ENCODE data around the gene DLG2. TPM values are rescaled to one million over a fixed set of nuclear protein-coding genes. Genes with fewer than 3 reads are reported as not detected.
"Not testable (repeated sequence)": the region's sequence is repeated elsewhere in the genome, so short reads cannot be mapped to it uniquely, and the experiment has no call there.

The DLG2 gene
- total RNA-seq, 1 donor from 2014 or later, result 5.1 TPM

DNA sequence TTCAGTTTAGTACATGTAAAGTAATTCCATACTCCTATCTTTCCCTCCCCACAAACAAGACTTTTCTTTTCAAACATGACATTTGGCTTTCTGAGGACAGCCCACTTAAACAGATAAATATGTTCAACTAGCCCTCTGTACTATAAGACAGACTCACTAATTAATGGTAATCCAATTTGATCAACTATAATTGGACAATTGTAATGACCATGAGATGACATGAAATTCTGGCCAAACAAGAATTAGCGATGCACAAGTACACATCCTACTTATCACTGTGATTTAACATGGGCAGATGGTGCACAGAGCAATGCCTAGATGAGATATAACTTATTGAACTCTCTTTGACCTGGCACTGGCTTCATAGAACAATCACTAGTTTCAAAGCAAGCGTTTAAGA lies 1307.3 kb downstream of the DLG2 start:
- no peak for DNase-seq (ENCODE audit: low spot score)
- Mint-ChIP-seq H3K4me3 (ENCODE audit: unreplicated experiment) (no peak overlapping the region), H3K9me3 (ENCODE audit: unreplicated experiment) (no peaks in the 10 kb centered on the region), H3K27ac (ENCODE audit: unreplicated experiment) (no peak overlapping the region), H3K36me3 (ENCODE audit: low read depth, unreplicated experiment) (no peaks in the 10 kb centered on the region), H3K4me1 (ENCODE audit: unreplicated experiment) (no peaks in the 10 kb centered on the region), H3K27me3 (ENCODE audit: unreplicated experiment) (no peaks in the 10 kb centered on the region)
- TF ChIP-seq CTCF (IDR thresholded peaks at IDR 0.05; ENCODE audit: unreplicated experiment), result no peak

DNA sequence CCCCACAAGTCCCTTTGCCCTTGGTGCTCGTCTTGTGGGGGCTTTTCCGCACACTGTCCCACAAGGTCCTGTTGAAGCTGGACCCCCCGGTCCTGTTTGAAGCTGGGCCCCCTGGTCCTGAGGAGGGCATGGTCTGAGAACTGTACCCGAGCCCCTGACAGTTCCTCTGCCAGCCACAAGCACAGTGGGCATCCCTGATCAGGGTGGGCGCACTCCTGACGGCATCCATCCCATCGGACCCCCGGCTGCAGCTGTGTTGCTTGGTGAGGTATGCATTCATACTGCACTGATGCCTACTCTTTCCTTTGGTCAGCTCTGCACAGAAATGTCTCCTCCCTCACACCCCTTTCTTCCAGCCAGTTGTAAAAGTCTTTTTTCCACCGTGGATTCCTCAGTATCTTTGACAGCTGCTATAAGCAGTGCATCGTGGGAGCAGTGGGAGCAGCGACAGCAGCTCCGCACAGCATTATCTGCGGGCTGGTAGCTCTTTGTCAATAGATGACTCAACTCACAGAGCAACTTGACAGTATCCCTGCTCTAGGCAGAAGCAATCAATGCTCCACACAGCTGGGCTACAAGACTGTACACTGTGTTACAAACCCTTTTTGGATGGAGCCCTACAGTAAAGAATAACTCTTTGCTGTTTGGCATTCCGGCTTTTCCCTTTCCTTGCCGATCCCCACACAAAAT lies 1310.1 kb downstream of the DLG2 start:
- TF ChIP-seq CTCF (IDR thresholded peaks at IDR 0.05; ENCODE audit: unreplicated experiment), result no peak
- no peaks in the 10 kb centered on the region for H3K4me1 Mint-ChIP-seq (ENCODE audit: unreplicated experiment)
- H3K27ac Mint-ChIP-seq (ENCODE audit: unreplicated experiment), result no peak overlapping the region

DNA sequence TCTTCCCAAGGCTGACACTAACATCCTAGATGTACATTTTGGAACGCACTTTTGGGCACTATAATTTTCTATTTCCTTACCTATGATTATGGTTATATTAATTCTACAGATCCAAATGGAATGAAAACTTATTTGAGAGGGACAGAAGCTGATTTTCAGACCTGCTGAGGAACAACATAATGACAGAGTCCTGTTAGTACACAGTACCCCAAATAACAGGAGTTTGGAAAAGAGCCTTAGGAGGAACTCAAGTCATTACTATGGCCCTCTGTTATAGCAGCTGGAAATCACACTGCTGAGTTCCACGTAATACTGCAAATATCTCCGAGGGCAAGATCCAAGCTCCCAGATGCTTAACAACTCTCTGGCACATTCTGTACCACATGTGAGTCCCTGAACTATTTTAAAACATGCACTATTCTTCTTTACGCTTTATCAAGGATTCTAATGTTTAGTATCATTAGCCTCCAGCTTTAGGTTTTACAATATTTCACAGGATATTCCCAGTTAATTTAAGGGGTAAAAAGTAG lies 1313.2 kb downstream of the DLG2 start:
- DNase-seq (ENCODE audit: low spot score), result no peak
- Mint-ChIP-seq H3K27ac (ENCODE audit: unreplicated experiment) (no peak overlapping the region), H3K27me3 (ENCODE audit: unreplicated experiment) (peaks cover 1% of the 10 kb centered on the region), H3K36me3 (ENCODE audit: low read depth, unreplicated experiment) (no peaks in the 10 kb centered on the region), H3K4me3 (ENCODE audit: unreplicated experiment) (no peak overlapping the region), H3K9me3 (ENCODE audit: unreplicated experiment) (no peaks in the 10 kb centered on the region), H3K4me1 (ENCODE audit: unreplicated experiment) (no peaks in the 10 kb centered on the region)
- no peak for TF ChIP-seq CTCF (IDR thresholded peaks at IDR 0.05; ENCODE audit: unreplicated experiment)

More for the DNA sequence above, 1310.1 kb downstream of the DLG2 start:
- Mint-ChIP-seq H3K27me3 (ENCODE audit: unreplicated experiment) (no peaks in the 10 kb centered on the region), H3K4me3 (ENCODE audit: unreplicated experiment) (no peak overlapping the region), H3K9me3 (ENCODE audit: unreplicated experiment) (no peaks in the 10 kb centered on the region), H3K36me3 (ENCODE audit: low read depth, unreplicated experiment) (no peaks in the 10 kb centered on the region)
- DNase-seq (ENCODE audit: low spot score), result no peak

GRCh38 chr11:84310268-84310667 lies 1316.9 kb downstream of the DLG2 start:
- no peak for DNase-seq (ENCODE audit: low spot score)
- Mint-ChIP-seq H3K27ac (ENCODE audit: unreplicated experiment) (no peak overlapping the region), H3K4me1 (ENCODE audit: unreplicated experiment) (no peaks in the 10 kb centered on the region), H3K27me3 (ENCODE audit: unreplicated experiment) (peaks cover 4% of the 10 kb centered on the region), H3K9me3 (ENCODE audit: unreplicated experiment) (no peaks in the 10 kb centered on the region), H3K36me3 (ENCODE audit: low read depth, unreplicated experiment) (no peaks in the 10 kb centered on the region), H3K4me3 (ENCODE audit: unreplicated experiment) (no peak overlapping the region)
- TF ChIP-seq CTCF (IDR thresholded peaks at IDR 0.05; ENCODE audit: unreplicated experiment), result no peak

GRCh38 chr11:84308491-84308890 lies 1318.7 kb downstream of the DLG2 start:
- not testable (repeated sequence) for H3K27me3 Mint-ChIP-seq (ENCODE audit: unreplicated experiment); H3K36me3 Mint-ChIP-seq (ENCODE audit: low read depth, unreplicated experiment); H3K27ac Mint-ChIP-seq (ENCODE audit: unreplicated experiment); H3K4me1 Mint-ChIP-seq (ENCODE audit: unreplicated experiment); DNase-seq (ENCODE audit: low spot score); H3K4me3 Mint-ChIP-seq (ENCODE audit: unreplicated experiment); H3K9me3 Mint-ChIP-seq (ENCODE audit: unreplicated experiment)
